NCI-H2081 (cell line): ENCODE measurements around the gene DACT2.
"Not testable (repeated sequence)": the region's sequence is repeated elsewhere in the genome, so short reads cannot be mapped to it uniquely, and the experiment has no call there.

Experiments used
- DNase-seq, 2 experiments: peaks; one replicate each; lab custom pipeline; 2025; lab: John Stamatoyannopoulos, UW

Gene DACT2

GRCh38 chr6:168326294-168327261, 7.0 kb upstream of the DACT2 start:
- no peak for DNase-seq

GRCh38 chr6:168322966-168323365, 3.4 kb upstream of the DACT2 start:
- no peak for DNase-seq

GRCh38 chr6:168320634-168321033, 1.1 kb upstream of the DACT2 start:
- no peak for DNase-seq

GRCh38 chr6:168318579-168319278, 848 bp downstream of the DACT2 start:
- DNase-seq: no peak

GRCh38 chr6:168318090-168318489, 1.5 kb downstream of the DACT2 start:
- no peak for DNase-seq

GRCh38 chr6:168315596-168315995, 4.0 kb downstream of the DACT2 start:
- DNase-seq: no peak

GRCh38 chr6:168314948-168315347, 4.6 kb downstream of the DACT2 start:
- no peak for DNase-seq

- DNase-seq: no peak
Observed at GRCh38 chr6:168314021-168314420, 5.6 kb downstream of the DACT2 start.

- no peak for DNase-seq
Observed at GRCh38 chr6:168313431-168314011, 6.1 kb downstream of the DACT2 start.

- DNase-seq: not testable (repeated sequence)
Observed at GRCh38 chr6:168312125-168312507, 7.5 kb downstream of the DACT2 start.

GRCh38 chr6:168311410-168312124, 8.0 kb downstream of the DACT2 start:
- DNase-seq: no peak

GRCh38 chr6:168310945-168311344, 8.6 kb downstream of the DACT2 start:
- no peak for DNase-seq

GRCh38 chr6:168310403-168310802, 9.2 kb downstream of the DACT2 start:
- no peak for DNase-seq

- DNase-seq: no peak
Observed at GRCh38 chr6:168309997-168310396, 9.6 kb downstream of the DACT2 start.

- no peak for DNase-seq
Observed at GRCh38 chr6:168309183-168309582, 10.4 kb downstream of the DACT2 start.

GRCh38 chr6:168308390-168309144, 11.0 kb downstream of the DACT2 start:
- DNase-seq: no peak

GRCh38 chr6:168307695-168308021, 11.9 kb downstream of the DACT2 start:
- no peak for DNase-seq

GRCh38 chr6:168307015-168307694, 12.4 kb downstream of the DACT2 start:
- no peak for DNase-seq

GRCh38 chr6:168305863-168306262, 13.7 kb downstream of the DACT2 start:
- no peak for DNase-seq

- DNase-seq: no peak
Observed at GRCh38 chr6:168305096-168305749, 14.4 kb downstream of the DACT2 start.

GRCh38 chr6:168304752-168305015, 14.9 kb downstream of the DACT2 start:
- no peak for DNase-seq
